GM13977 (cell line): Measurements from ENCODE around the gene RAB6B.

ENCODE experiments used
- DNase-seq: peaks from one replicate; pipeline ENCODE4 v3.0.0; 2012; ENCODE audit warnings: low spot score
- in situ Hi-C: fragments of 300-500 bp; cut with MboI; formaldehyde crosslinking; loops from one replicate; pipeline ENCODE4 v1.12.0; 2022; ENCODE audit warnings: low sequenced_read_pairs, low pct_unique_long_range_greater_than_20kb, mixed read lengths, inconsistent platforms; ENCODE audit not compliant: unreplicated experiment
- TF ChIP-seq, protein P1 (sequence below): IDR thresholded peaks from 2 replicates; pipeline ENCODE4 v1.5.1; 2012; ENCODE audit warnings: mild to moderate bottlenecking, control low read depth; ENCODE audit not compliant: insufficient read depth; ENCODE audit errors: extremely low read depth, missing control alignments

Gene RAB6B

DNA sequence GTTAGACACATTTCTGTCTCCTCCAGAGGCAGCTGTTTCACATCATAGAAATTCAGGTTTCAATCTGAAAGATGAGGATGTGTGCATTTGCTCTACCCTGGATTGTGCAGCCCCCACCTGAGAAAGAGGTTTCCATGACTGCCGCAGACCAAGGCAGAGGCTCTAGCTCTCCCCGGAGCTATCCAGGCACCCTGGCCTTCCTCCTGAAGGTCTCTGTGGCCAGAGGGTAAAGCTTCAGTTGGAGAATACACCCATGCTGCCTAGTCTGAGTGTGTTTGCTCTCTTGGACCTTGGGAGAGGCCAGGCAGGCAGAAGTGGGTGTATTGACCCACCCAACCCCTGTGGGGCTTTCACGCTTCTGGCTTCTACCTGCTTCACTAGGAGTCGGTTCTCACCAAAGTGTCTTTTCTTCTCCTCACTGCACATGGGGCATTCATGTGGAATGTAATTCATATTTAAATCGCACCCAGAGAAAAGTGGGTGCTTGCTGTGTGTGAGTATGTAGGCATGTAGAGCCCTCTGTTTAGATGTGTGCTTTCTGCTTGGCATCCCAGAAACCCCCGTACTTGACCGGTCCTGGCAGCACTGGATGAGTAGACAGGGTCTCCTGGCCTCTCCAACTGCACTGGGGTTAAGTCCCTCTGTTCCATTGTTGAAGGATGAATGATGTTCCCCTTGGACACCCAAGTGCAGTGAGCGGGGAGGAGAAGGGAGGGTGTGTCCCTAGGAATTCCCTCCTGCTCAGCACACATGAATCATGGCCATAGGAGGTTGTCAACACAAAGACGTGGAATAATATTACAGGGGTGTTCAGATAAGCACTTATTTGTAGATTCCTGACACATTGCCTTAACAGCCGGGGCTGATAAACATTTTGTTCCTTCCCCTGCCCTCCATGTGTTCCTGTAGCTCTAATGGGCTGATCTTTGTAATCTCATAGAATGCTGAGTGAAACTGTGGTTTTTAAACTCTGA lies 20.3 kb upstream of the RAB6B start:
- in situ Hi-C loops, result no loop called here
- TF ChIP-seq, protein P1, sequence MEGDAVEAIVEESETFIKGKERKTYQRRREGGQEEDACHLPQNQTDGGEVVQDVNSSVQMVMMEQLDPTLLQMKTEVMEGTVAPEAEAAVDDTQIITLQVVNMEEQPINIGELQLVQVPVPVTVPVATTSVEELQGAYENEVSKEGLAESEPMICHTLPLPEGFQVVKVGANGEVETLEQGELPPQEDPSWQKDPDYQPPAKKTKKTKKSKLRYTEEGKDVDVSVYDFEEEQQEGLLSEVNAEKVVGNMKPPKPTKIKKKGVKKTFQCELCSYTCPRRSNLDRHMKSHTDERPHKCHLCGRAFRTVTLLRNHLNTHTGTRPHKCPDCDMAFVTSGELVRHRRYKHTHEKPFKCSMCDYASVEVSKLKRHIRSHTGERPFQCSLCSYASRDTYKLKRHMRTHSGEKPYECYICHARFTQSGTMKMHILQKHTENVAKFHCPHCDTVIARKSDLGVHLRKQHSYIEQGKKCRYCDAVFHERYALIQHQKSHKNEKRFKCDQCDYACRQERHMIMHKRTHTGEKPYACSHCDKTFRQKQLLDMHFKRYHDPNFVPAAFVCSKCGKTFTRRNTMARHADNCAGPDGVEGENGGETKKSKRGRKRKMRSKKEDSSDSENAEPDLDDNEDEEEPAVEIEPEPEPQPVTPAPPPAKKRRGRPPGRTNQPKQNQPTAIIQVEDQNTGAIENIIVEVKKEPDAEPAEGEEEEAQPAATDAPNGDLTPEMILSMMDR, result no peak
- DNase-seq, result no peak

DNA sequence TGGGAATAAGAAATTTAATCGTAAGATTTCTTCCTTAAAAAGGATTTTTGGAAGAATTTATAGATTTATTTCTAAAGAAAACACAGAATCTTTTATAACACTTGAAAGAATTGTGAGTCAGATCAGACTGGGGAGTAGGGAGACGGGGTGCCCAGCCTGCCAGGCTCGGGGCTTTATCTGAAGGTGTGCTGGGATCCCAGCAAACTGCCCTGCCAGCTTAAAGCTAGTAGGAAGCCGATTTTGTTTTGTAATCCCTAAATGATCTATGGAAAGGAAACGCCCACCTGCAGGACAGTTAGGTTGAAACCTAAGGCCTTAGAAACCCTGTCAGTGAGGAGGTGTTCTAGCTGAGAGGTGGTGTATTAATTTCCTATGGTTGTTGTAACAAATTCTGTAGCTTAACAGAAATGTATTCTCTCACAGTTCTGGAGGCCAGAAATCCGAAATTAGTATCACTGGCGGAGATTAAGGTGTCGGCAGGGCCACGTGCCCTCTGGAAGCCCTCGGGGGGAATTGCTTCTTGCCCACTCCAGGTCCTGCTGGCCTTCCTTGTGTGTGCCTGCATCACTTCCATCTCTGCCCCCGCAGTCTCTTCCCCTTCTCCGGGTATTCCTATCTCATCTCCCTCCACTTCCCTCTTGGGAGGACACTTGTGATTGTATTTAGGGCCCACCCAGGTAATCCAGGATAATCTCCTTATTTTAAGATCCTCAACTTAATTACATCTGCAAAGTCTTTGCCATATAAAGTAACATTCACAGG lies 19.3 kb upstream of the RAB6B start:
- in situ Hi-C loops, result no loop called here
- DNase-seq, result no peak
- TF ChIP-seq, protein P1, result no peak

DNA sequence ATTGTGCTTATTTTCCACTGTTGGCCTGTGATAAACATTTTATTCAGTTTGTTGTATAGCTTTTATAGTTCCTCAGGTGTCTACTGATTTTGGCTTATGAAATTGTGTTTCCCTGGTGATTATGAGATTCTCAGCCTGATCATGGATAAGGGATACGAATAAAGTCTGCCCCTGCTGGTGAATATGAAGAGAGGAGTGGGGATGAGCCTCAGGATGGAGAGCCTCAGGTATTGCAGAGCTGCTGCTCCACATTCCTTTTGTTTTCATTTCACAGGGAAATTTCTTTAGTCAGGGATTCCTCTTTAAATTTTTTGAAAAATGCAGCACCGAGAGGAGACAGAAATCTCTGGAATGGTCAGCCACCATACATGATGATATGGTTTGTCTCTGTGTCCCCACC lies 14.7 kb upstream of the RAB6B start:
- TF ChIP-seq, protein P1, result no peak
- no peak for DNase-seq
- in situ Hi-C loops, result no loop called here

DNA sequence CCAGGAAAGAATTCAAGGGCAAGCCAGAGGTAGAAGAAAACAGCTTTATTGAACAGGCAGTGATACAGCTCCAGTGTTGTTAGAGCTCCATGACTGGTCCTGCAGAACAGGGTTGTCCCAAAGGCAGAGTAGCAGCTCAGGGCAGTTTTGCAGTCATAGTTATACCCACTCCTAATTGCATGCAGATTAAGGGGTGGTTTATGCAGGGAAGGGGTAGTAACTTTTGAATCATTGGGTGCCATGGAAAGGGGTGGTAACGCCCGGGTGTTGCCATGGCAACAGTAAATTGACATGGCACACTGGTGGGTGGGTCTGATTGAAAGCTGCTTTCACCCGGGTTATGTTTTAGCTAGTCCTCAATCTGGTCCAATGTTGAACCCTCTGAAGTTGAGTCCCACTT lies 9.7 kb upstream of the RAB6B start:
- DNase-seq, result no peak
- in situ Hi-C loops, result no loop called here
- TF ChIP-seq, protein P1, result no peak

DNA sequence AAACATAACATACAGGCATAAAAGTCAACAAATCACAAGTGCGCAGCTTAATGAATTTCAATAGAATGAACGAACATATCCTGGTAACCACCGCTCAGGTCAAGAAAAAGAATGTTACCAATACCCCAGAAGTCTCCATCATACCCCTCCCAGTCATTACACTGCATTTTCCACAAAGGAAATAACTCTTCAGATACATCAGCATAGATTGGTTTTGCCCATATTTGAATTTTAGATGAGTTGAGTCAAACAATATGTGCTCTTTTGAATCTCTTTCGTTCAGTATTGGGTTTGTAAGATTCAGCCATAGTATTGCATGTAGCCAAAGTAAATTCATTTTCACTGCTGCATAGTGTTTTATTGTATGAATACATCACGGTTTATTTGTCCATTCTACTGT lies 6.2 kb upstream of the RAB6B start:
- TF ChIP-seq, protein P1, result no peak
- no peak for DNase-seq
- in situ Hi-C loops, result no loop called here

DNA sequence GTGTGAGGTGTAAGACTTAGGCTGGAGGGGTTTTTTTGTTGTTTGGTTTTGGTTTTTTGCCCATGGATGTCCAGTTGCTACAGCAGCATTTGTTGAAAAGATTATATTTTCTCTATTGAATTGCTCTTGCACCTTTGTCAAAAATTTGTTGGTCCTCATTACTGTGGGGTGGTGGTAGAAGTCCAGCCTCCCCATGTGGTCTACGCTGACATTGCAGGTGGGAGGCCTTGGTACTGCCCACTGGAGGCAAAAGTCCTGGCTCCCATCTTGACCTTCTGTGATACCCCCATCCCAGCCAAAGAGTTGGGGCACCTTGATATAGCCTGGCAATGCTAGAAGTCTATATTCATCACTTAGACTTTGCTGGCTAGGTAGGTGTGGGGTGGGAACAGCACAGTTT lies 5.4 kb upstream of the RAB6B start:
- no peak for DNase-seq
- in situ Hi-C loops, result no loop called here
- TF ChIP-seq, protein P1, result peak; percentile 18
